Testis (tissue), 3 donors: ENCODE results near the gene CCDC57. TPM values are rescaled to one million over a fixed set of nuclear protein-coding genes. Genes with fewer than 3 reads are reported as not detected.

Source experiments
- DNase-seq: peaks from one replicate; pipeline ENCODE4 v3.0.0-alpha.2; 2019
- H3K27ac ChIP-seq, 2 donors: fragments of 200-600 bp; sonication (generic); one replicate each; pipeline ENCODE4 v1.5.1; 2019
- H3K27me3 ChIP-seq: fragments of 200-600 bp; sonication (generic); one replicate; pipeline ENCODE4 v1.5.1; 2019
- H3K36me3 ChIP-seq: fragments of 200-600 bp; sonication (generic); one replicate; pipeline ENCODE4 v1.5.1; 2017; ENCODE audit warnings: low read depth; ENCODE audit errors: missing control alignments
- H3K4me1 ChIP-seq: fragments of 200-600 bp; sonication (generic); one replicate; pipeline ENCODE4 v1.5.1; 2019
- H3K4me3 ChIP-seq, 2 donors: fragments of 200-600 bp; sonication (generic); one replicate each; pipeline ENCODE4 v1.5.1; 2017 to 2019
- H3K9me3 ChIP-seq: fragments of 200-600 bp; sonication (generic); one replicate; pipeline ENCODE4 v1.5.1; 2017
- CTCF ChIP-seq, 3 experiments: fragments of 450-650 bp in 2 of 3; fragments of 200-600 bp in 1 of 3; sonication (generic) in 1 of 3; IDR thresholded peaks; one replicate each; pipeline ENCODE4 v1.5.1; 2016 to 2019; ENCODE audit warnings: antibody characterized with exemption in 3 of 3, mild to moderate bottlenecking in 2 of 3, moderate library complexity in 1 of 3
- POLR2A ChIP-seq: fragments of 450-650 bp; IDR thresholded peaks from one replicate; pipeline ENCODE4 v1.6.1; 2017; ENCODE audit warnings: antibody characterized with exemption, mild to moderate bottlenecking, moderate library complexity
- WGBS, 2 donors: methylation state at CpG; one replicate each; pipeline ENCODE4 v1.1.5; 2018; 5-methylcytosine and 5-hydroxymethylcytosine counted together
- intact Hi-C: fragments of 100-400 bp; cut with DNase I; formaldehyde crosslinking; loops from one replicate; pipeline ENCODE4 v1.15.1; 2023; ENCODE audit warnings: low total_unique reads
- polyA plus RNA-seq: library from polyadenylated mRNA; stranded (reverse); fragments of 350-450 nt; fragmentation: Illumina TruSeq; extraction: RNeasy Lipid Tissue Mini Kit (QIAGEN cat#74804); gene quantifications from one replicate; pipeline ENCODE4 v1.2.3, GENCODE V29; 2014; ENCODE audit warnings: low read depth, low replicate concordance; ENCODE audit not compliant: insufficient read depth
- total RNA-seq, 2 donors: library from RNA; depleted of rRNA; stranded (reverse); fragments of >200 nt; gene quantifications; one replicate each; pipeline ENCODE4 v1.2.3, GENCODE V29; 2016

The CCDC57 gene
- total and polyA plus RNA-seq, 3 donors from 2014 or later, result 61.3 to 111 (median 71.8) TPM

DNA sequence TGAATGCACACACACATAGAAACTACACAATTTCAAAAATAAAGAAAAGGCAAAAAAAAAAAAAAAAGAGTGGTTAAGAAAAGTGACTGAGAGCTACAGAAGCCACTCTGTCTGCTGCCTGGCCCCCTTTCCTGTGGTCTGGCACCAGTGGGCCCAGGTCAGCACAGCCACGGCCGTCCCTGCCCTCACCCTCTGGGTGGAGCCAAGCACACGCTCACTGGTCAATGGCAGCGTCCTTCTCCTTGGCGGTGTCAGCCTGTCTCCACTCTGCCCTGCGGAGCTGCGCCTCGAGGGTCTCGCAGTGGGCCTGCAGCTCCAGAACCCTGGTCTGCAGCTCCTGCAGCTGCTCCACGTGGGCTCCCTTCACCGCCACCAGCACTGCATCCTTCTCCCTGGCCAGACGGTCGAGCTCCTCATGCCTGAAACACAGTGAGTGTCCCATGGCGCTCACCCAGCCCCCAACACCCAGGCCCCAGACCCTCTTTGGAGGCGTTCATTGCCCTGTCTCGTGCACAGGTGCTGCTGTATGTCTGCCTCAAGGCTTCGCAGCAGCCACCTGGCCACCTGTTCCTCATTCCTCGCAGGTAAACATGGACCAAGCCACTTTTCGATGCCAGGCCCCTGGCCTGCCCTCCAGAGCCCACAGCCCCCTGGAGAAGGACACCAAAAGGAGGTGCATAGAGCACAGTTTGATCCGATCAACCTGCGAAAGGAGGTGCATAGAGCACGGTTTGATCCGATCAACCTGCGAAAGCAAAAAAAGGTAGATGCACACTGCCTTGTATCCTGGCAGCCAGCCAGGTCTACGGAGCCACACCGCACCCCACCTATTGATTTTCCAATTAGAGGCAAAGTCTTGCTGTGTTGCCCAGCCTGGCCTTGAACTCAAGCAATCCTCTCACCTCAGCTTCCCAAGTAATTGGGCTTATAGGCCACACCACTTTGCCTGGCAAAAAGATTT, 24.4 kb downstream of the CCDC57 start:
- H3K27ac ChIP-seq, result no peak overlapping the region
- WGBS, 2 donors, result 89 to 90% methylated on average over 21 to 26 of the region's 26 CpGs
- TF ChIP-seq POLR2A (no peak), CTCF (IDR thresholded peaks at IDR 0.05) (no peak)
- no peak for DNase-seq
- H3K4me1 ChIP-seq, result no peaks in the 10 kb centered on the region
- intact Hi-C loops, result no loop called here
- no peaks in the 10 kb centered on the region for H3K27me3 ChIP-seq
- H3K4me3 ChIP-seq, result no peak overlapping the region
- no peaks in the 10 kb centered on the region for H3K9me3 ChIP-seq
- no peaks in the 10 kb centered on the region for H3K36me3 ChIP-seq

DNA sequence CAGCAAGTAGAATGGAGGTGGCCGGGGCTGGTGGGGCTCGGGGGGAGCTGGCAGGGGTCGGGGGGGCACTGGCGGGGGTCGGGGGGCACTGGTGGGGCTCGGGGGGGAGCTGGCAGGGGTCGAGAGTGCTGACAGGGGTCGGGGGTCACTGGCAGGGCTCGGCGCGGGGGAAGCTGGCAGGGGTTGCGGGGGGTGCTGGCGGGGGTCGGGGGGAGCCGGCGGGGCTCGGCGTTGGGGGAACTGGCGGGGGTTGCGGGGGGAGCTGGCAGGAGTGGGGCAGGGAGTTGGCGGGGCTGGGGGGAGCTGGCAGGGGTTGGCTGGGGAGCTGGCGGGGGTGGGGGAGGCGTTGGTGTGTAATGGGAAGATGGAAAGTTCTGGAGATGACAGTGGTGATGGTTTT, 25.1 kb downstream of the CCDC57 start:
- WGBS, 2 donors, result 92 to 94% methylated on average over 12 of the region's 23 CpGs
- no peaks in the 10 kb centered on the region for H3K36me3 ChIP-seq
- no peak for TF ChIP-seq CTCF (IDR thresholded peaks at IDR 0.05)
- TF ChIP-seq POLR2A, result no peak
- H3K9me3 ChIP-seq, result no peaks in the 10 kb centered on the region
- no peak overlapping the region for H3K4me3 ChIP-seq
- H3K4me1 ChIP-seq, result no peaks in the 10 kb centered on the region
- no peak for DNase-seq
- intact Hi-C loops, result no loop called here
- H3K27me3 ChIP-seq, result no peaks in the 10 kb centered on the region
- H3K27ac ChIP-seq, result no peak overlapping the region

- no peak for TF ChIP-seq CTCF (IDR thresholded peaks at IDR 0.05)
- TF ChIP-seq POLR2A, result no peak
- intact Hi-C loops, result no loop called here
- Histone ChIP-seq H3K36me3 (no peaks in the 10 kb centered on the region), H3K4me1 (no peaks in the 10 kb centered on the region), H3K9me3 (no peaks in the 10 kb centered on the region), H3K27ac (no peak overlapping the region), H3K27me3 (no peaks in the 10 kb centered on the region), H3K4me3 (no peak overlapping the region)
- DNase-seq, result no peak
- WGBS, 2 donors, result 90 to 97% methylated on average over 15 of the region's 15 CpGs
These were observed 26.4 kb downstream of the CCDC57 start for GRCh38 chr17:82186221-82186620.

DNA sequence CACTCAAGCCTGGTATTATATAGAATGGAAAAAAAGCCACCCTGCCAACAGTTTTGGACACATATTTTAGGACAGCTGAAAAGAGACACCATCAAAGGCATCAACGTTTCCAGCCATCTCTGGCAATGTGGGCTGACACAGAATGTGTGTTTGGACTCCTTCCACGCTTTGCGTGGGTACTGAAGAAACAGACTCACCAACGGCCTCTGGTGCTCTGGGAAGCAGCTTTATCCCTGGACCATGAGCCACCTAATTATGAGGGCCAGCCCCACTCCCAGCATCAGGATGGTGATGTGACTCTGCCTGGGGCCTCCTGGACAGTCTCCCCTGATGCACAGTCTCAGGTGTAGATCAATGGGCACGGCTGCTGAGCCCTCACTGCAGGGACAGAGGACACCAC, 27.9 kb downstream of the CCDC57 start:
- H3K9me3 ChIP-seq, result no peaks in the 10 kb centered on the region
- no peak for DNase-seq
- H3K4me3 ChIP-seq, result no peak overlapping the region
- TF ChIP-seq POLR2A (no peak), CTCF (IDR thresholded peaks at IDR 0.05) (no peak)
- peaks cover 4% of the 10 kb centered on the region for H3K4me1 ChIP-seq
- 93 to 94% methylated on average over 5 of the region's 5 CpGs for WGBS, 2 donors
- H3K27ac ChIP-seq, result no peak overlapping the region
- no peaks in the 10 kb centered on the region for H3K36me3 ChIP-seq
- intact Hi-C loops, result no loop called here
- no peaks in the 10 kb centered on the region for H3K27me3 ChIP-seq
